ENCODE results near the gene FAHD2A.
"Not testable (repeated sequence)": the region's sequence is repeated elsewhere in the genome, so short reads cannot be mapped to it uniquely, and the experiment has no call there.

FAHD2A gene

DNA sequence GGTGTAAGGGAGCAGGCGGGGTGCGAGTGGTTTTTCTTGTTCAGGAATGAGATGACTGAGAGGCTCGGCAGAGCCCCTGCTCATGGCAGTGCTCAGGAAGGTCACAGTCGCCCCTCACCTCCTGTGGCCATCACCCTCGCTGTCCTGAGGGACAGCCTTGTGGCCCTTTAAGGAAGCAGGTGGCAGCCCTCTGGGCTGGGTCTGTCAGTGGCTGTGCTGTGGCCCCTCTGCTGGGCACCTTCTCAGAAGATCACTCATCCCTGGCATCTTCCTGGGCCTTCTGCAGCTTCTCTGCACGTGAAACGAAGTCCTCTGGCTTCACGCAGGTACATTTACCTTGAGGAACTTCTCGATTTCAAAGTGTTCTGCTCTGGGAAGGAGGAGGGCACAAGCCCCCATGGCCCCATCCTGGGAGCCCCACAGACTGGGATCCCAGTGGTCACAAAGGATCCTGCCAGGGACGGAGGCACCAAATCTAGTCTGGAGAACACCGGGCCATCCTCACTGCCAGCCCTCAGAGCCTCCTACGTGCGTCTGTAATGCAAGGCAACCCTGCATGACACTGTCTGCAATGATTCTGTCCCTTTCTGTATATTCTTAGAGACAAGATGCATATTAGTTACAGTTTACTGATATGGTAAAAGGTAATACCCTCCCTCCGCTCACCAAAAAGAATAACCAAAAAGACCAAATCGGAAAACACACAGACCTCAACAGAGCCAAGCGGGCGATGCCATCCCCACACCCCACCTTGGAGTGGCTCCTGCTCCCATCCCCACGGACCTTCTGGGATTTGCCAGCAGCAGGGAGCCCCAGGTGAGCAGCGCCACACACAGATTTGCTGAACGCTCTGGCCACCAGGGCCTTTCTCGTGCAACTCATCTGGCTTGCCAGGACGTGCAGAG is 25.9 kb upstream of the FAHD2A start:
- no peak for DNase-seq

GRCh38 chr2:95377216-95378123 is 25.0 kb upstream of the FAHD2A start:
- DNase-seq, result no peak

DNA sequence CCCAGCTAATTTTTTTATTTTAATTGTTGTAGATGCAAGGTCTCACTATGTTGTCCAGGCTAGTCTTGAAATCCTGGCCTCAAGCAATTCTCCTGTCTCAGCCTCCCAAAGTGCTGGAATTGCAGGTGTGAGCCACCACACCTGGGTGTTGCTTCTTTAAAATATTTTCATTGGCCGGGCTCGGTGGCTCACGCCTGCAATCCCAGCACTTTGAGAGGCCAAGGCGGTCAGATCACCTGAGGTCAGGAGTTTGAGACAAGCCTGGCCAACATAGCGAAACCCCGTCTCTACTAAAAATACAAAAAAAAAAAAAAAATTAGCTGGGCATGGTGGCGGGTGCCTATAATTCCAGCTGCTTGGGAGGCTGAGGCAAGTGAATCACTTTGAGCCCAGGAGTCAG is 24.2 kb upstream of the FAHD2A start:
- DNase-seq, result not testable (repeated sequence)

DNA sequence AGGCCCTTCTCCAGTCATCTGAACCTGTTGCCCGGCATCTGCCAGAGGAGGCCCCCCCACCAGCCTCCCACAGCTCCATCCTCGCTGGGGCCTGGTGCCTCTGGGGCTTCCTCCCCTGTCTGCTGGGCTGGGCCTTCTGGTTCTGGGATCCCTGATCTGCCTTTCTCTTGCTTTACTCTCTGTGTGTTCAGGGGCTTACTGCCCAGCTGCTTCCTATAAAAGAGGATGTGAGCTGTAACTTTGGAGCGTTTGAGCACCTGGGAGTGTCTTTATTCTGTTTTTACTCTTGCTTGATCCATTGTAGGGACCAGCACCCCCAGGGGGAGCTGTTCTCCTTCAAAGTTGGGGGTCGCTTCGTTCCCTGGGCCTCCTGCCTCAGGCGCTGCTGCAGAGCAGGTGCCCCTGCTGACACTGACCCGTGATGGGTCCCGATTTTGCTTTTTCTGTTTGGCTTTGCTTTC is 23.1 kb upstream of the FAHD2A start:
- DNase-seq, result no peak

- no peak for DNase-seq
These were observed 22.2 kb upstream of the FAHD2A start for GRCh38 chr2:95380280-95380679.

DNA sequence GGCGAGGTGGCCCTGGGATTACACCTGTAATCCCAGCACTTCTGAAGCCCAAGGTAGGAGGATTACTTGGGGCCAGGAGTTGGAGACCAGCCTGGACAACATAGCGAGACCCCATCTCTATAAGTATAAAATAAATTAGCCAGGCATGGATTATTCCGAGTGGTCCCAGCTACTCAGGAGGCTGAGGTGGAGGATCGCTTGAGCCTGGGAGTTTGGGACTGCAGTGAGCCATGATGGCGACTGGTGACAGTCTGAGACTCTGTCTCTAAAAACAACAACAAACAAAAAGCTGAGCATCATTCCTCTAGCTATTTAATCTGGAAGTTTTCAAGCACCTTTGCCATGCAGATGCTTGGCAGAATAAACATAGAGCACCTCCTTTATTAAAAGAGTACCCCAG is 21.8 kb upstream of the FAHD2A start:
- DNase-seq, result no peak

GRCh38 chr2:95381212-95382191 is 21.0 kb upstream of the FAHD2A start:
- no peak for DNase-seq

- DNase-seq, result no peak
These were observed 20.3 kb upstream of the FAHD2A start for GRCh38 chr2:95382192-95382591.

DNA sequence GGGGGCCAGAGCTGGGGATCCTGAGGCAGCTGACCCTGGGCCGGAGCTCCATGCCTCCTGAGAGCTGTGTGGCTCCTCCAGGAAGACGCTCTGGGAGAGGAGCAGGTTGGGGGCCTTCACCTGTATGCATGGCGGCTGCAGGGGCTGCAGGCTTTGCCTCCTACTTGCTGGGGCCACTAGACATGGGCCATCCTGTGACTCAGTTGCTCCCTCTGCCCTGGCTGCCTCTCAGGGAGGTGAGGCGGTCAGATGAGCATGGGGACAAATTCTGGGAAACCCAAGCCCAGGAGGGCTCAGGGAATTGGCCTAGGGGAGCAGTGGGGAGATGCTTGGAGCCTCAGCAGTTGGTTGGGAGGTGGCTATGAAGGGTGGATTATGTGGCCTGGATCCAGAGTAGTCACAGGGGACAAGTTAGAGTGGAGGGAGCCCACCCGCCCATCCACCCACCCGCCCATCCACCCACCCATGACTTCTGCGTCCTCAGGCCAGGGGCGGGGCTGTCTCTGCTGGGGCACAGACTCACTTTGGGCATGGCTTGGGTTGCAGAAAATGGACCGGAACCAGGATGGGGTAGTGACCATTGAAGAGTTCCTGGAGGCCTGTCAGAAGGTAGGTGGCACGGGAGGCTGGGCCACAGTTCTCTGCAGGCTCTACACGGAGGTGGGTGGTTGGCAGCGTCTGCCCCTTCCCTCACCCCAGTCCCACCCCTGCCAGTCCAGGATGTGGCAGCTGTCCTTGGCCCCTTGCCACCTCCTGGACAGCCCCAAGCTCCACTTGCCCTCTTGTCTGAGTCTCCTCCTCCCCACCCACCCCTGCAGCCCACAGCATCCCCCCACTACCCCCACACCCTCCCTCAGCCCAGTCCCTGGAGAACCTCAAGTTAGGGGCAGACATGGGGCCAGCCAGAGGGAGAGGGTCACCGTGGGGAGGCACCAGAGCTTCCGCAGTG is 19.5 kb upstream of the FAHD2A start:
- DNase-seq, result no peak

- DNase-seq, result no peak
These were observed 18.9 kb upstream of the FAHD2A start for GRCh38 chr2:95383635-95384027.

DNA sequence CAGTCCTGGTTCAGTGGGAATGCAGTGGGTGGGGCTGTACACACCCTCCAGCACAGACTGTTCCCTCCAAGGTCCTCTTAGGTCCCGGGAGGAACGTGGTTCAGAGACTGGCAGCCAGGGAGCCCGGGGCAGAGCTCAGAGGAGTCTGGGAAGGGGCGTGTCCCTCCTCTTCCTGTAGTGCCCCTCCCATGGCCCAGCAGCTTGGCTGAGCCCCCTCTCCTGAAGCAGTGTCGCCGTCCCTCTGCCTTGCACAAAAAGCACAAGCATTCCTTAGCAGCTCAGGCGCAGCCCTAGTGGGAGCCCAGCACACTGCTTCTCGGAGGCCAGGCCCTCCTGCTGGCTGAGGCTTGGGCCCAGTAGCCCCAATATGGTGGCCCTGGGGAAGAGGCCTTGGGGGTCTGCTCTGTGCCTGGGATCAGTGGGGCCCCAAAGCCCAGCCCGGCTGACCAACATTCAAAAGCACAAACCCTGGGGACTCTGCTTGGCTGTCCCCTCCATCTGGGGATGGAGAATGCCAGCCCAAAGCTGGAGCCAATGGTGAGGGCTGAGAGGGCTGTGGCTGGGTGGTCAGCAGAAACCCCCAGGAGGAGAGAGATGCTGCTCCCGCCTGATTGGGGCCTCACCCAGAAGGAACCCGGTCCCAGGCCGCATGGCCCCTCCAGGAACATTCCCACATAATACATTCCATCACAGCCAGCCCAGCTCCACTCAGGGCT is 17.5 kb upstream of the FAHD2A start:
- DNase-seq, result no peak

DNA sequence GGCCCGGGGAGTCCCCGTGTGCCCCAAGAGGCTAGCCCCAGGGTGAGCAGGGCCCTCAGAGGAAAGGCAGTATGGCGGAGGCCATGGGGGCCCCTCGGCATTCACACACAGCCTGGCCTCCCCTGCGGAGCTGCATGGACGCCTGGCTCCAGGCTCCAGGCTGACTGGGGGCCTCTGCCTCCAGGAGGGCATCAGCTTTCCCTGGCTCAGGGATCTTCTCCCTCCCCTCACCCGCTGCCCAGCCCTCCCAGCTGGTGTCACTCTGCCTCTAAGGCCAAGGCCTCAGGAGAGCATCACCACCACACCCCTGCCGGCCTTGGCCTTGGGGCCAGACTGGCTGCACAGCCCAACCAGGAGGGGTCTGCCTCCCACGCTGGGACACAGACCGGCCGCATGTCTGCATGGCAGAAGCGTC is 16.9 kb upstream of the FAHD2A start:
- no peak for DNase-seq

DNA sequence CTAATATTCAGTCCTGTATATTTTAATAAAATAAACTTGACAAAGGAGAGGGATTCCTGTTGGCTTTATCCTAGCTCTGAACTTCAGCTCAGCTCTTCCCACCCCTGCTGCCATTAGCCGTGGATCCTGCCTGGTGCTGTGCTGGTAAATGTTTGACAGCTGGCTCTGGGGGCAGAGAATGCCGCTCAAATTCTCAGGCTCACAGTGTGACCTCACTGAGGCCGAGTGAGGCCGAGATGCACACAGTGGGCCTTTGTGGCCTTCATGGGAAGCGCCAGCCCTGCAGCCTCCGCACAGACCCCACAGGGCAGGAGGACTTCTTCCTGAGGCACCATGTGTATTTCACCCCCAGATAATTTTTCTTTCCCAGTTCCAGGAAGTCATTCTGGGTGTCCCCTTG is 16.5 kb upstream of the FAHD2A start:
- DNase-seq, result no peak

GRCh38 chr2:95387358-95387757 is 15.2 kb upstream of the FAHD2A start:
- no peak for DNase-seq

DNA sequence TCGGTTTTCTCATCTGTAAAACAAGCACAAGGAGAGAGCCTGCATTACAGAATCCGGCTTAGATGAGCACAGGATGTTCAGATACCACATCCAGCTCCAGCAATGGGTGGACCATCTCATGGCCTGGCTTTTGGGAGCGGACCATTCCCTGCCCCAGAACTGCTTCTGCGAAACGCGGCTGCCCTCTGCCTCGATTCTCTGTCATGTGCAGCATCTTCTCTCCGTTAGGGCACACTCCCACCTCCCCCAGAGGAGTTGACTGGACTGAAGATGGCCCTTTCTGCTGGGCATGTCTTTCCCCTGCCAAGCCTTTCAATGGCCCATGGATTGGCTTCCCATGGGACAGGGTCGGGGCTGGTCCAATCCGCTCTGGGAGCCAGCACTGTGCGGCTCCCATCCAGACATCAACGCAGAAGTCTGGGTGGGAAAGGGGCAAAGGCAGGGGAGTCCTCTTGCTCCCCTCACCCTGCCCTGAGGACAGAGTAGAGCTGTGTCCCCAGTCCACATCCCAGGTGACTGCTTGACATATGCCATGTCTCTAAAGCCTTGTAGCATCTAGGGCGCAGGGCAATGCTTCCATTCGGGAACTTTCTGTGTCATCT is 14.3 kb upstream of the FAHD2A start:
- no peak for DNase-seq

DNA sequence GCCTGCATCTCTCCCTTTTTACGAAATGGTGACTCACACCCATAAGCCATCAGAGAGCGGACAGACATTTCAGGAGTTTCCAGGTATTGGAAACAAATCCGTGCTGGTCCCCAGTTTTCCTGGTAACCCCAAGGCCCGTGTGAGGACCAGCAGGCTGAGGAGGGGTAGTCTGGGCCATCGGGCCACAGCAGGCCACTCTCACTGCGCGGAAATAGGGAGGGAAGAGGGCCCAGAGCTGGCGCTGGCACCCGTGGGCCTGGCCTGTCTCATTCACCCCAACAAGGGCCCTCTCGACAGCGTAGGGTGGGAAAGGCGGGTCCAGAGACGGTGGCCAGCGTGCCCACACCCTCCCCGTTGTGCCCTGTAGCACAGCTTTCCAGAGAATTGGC is 13.7 kb upstream of the FAHD2A start:
- DNase-seq, result no peak

GRCh38 chr2:95389245-95390119 is 13.0 kb upstream of the FAHD2A start:
- DNase-seq, result peak; percentile 61 to 81 (median 74)

DNA sequence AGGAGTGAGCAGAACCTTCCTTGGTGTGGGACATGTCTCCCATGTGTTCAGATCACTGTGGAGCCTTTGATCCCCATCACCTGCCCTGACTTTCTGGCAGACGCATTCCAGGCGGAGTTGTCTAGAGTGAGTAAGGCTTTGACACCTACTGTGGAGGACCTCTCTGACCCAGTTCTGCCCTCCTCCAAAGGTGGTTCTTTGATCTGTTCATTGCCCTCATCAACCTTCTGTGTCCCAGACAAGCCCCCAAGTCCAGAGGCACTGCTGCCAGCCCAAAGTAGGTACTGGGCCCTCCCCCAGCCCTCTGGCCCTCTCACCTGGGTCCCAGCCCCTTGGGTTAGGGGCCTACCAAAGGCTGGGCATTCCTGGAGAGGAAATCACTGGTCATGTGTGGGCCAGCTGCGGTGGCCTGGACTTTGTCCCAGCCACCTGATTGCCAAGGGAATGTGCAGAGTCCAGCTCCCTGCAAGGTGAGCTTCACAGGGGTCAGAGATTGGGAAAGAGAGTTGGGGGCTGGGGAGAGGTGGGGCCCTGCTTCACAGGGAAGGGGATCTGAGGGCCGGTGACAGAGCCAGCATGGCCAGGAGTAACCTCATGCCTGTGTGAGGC is 12.1 kb upstream of the FAHD2A start:
- DNase-seq, result no peak
